NCI-H1436 (cell line): ENCODE data around the gene CPA2.
A peak's percentile ranks its signal among the peaks of the same experiment; 100 is the strongest.
"Not testable (repeated sequence)": the region's sequence is repeated elsewhere in the genome, so short reads cannot be mapped to it uniquely, and the experiment has no call there.

Experiments used
- DNase-seq: peaks from one replicate; lab custom pipeline; 2025; lab: John Stamatoyannopoulos, UW

The CPA2 gene

DNA sequence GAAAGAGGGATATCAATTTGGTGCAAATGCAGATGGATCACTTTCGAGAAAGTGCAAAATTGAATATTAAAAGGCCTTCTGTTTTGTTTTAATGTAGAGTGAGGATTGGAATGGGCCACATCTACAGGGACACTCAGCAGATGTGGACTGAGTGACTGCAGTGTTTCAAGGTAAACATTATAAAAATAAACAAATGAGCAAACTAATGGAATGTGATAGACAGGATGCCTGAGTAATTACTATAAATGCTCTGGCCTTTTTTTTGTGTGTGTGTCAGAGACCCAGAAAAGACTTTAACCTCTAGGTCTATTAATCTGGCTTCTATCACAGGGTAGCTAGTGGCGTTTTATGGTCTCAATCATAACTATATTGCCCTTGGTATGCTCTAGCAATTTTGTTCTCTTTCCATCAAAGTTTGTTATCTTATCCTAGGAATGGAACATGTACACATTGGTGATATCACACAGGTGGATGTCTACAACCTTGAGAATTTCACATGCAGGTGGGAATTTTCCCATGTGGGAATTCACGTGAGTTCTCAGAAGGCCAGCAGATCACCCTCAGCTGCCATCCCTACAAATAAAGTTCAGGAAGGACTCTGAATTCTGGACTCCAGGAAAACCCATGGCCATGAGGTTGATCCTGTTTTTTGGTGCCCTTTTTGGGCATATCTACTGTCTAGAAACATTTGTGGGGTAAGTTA, at the start of gene CPA2:
CPA2 (plus strand) TSS at position 606 of the 703 bp plus-strand sequence; CDS start at position 625, 19 bp downstream.
- no peak for DNase-seq

DNA sequence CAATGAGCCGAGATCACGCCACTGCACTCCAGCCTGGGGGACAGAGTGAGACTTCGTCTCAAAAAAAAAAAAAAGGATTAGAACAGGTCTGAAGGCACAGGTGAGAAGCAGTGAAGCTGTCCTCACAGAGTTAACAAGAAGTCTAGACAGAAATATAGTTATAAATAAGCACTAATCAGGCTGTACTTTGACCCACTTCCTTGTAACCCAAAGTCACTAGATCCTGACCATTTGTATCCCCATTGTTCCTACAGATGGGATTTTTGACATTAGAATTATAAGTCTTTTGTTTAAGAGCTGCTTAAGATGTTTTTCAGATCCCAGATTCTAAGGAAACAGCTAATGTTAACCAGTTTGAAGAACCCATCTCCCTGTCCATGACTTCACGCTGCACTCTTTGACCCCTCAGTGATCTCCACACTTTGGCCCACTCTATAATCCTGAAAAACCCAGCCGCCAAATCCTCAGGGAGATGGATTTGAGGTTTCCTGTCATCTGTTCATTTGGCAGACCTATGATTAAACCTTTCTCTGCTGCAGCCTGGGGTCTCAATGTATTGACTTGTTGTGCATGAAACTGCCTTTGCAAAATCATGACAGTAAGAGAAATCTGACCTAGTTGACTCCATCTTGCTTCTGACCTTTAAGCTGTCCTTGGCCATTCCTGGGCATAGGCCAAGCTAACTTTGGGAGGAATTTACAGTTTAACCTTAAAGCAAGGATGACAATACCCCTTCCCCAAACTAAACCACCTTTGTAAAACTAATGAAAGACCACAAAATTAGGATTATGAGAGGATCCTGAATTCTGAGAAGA, 47.6 kb upstream of the CPA2 start:
- DNase-seq = no peak

DNA sequence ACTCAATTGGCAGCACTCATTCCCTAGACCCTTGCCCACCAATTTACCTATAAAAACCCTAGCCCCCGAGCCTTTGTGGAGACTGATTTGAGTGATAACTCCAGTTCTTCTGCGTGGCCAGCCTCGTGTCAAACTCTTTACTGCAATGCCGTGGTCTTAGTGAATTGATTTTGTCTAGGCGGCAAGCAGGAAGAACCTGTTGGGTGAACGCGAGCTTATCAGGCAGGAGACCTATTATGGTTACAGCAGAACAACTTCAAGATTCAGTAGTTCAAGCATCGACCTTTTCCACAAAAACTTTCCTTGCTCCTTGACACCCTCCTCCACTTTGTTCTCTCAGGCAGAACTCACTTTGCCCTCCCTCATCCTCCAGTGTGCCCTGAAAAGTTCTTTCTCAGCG, 46.8 kb upstream of the CPA2 start:
- no peak for DNase-seq

DNA sequence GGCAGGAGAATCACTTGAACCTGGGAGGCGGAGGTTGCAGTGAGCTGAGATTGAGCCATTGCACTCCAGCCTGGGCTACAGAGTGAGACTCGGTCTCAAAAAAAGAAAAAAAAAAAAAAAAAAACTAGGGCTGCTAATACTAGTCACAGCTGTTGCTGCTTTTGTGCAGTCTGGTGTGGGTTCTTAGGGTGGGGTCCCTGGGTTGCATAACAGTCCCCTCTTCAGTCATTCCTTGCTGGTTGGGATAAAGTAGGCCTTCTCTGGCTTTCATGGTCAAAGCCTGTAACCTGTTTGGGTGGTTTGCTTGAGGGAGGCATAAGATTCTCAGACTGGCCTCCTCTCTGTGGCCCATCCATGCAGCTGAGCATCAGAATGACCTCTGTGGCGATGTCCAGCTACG, 44.9 kb upstream of the CPA2 start:
- DNase-seq = no peak

DNA sequence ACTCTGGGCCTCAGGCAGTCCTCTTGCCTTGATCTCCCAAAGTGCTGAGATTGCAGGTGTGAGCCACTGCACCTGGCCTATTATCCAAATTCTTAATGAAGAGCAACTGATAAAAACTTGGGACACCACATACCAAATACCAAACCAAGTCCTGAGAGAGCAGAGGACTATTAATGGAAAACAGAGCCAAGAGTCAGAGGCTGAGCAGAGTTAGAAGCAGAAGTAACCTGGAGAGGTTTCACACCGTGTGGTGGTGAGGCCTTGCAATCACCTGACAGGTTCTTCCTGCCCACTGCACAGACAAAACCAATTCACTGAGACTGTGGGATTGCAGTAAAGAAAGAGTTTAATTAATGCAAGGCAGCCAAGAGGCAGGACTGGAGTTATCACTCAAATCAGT, 43.0 kb upstream of the CPA2 start:
- DNase-seq = no peak

- no peak for DNase-seq
These were observed 42.5 kb upstream of the CPA2 start for GRCh38 chr7:130224210-130224609.

- DNase-seq = not testable (repeated sequence)
These were observed 41.7 kb upstream of the CPA2 start for GRCh38 chr7:130224923-130225322.

DNA sequence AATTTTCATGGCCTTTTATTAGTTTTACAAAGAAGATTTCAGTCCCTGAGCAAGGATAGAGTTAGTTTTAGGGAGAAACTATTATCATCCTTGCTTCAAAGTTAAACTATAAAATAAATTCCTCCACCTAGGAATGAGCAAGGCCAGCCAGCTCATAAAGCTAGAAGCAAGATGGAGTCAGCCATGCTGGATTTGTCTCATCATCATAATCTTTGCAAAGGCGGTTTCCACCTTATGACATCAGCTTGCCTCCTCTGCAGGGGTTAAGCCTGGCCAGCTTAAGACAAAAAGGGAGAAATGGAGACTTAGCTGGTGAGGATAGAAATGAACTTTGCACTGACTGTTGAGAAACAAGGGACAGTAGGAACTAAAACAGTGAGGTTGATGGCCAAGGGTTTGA, 40.3 kb upstream of the CPA2 start:
- no peak for DNase-seq

DNA sequence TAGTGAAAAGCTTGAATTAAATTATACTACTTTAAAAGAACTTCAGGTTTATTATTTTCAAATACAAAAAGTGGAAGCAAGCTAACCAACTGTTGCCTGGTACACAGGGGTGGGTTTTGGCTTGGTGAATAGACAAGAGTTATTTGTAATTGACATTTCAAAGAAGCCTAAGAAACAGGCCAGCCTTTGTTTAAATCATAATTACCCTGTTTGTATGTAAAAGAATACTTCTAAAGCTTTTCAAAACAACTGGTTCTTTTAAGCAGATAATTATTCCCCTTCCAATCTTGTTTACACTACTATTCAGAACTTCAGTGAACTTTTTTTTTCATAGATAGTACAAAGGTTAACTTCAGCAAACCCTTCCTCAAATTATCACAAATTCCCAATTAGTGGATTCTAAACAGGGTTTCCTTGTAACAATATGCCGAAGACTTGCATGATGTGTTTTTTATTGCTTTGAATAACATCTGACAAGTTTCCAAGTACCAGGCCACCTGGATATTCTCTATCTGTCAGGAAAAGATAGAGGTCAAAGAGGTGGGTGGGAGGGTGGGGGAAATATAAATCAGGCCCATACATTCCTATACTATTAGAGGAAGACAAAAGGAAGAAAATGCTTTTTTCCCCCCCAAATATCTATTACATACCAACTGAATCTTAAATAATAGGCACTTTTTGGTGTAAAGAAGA, 38.6 kb upstream of the CPA2 start:
- no peak for DNase-seq

- DNase-seq = no peak
These were observed 37.7 kb upstream of the CPA2 start for GRCh38 chr7:130228840-130229502.

DNA sequence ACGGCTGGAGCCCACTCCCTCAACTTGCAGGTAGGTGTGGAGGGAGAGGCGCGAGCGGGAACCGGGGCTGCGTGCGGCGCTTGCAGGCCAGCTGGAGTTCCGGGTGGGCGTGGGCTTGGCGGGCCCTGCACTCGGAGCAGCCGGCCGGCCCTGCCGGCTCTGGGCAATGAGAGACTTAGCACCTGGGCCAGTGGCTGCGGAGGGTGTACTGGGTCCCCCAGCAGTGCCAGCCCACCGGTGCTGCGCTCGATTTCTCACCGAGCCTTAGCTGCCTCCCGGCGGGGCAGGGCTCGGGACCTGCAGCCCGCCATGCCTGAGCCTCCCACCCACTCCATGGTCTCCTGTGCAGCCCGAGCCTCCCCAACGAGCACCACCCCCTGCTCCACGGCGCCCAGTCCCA, 36.7 kb upstream of the CPA2 start:
- DNase-seq = not testable (repeated sequence)

DNA sequence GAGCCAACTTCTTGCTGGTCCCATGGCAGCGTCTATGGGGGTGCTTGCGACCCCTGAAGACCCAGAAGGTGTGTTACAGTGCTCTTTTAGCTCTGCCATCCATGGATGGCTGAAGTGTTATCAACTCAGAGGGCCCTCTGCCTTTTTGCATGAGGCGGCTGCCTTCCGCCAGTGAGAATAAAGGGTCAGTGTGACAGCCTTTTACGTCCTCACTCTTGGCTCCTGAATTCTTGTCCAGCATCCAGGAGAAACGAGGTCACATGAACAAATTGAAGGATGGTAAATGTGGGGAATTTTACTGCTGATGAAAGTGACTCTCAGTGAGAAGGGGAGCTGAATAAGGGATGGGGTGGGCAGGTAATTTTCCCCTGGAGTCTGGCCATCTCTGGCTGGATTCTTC, 34.9 kb upstream of the CPA2 start:
- no peak for DNase-seq

DNA sequence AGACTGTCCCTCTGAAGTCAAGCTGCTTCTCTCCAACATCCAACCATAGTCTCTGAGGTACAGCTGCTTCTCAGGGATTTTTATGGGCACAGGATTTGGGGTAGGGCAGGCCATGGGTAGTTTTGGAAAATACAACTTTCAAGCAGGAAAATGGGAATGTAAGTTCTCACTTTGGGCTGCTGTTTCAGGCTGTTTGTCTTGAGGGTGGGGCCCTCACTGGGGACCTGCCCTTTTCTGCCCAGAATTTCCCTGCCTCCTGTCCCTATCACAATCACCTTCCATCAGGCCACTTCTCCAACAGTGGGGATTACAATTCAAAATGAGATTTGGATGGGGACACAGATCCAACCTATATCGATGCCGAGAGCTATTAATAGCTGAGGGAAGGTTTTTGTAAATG, 34.5 kb upstream of the CPA2 start:
- DNase-seq = no peak

DNA sequence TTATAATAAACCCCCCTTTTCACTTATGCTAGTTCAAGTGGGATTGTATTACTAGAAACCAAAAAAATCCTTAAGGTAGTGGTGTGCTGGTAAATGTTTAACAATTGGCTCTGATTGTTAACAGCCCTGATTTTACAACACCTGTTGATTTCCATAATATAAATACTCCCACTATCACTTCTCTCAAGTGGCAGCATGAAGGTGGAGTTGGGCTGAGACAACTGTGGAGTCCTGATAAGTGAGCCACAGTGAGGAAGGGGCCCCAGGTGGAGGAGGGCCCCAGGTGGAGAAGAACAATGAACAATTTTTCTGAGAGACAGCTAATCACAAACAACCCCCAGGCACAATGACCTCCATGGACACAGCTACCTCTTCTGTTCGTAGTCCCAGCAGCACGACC, 32.6 kb upstream of the CPA2 start:
- DNase-seq = no peak

GRCh38 chr7:130236361-130236760, 30.3 kb upstream of the CPA2 start:
- DNase-seq = not testable (repeated sequence)

DNA sequence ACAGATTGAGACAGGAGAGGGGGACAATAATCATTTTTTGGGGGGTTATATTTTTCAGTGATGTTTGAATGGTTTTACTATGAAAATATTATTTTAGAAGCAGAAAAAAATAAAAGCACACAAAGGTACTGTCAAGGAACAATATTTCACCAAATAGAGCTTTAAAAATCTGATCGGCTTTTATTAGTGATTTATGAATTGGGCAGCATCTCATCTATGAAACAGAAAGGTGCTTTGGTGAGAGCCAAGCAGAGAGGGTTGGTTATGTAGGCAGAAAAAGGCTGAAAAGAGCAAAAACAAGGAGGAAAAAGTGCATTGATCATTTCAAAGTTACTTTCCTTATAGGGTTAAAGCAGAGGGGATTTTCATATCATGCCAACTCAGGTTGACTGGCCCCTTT, 26.4 kb upstream of the CPA2 start:
- no peak for DNase-seq

DNA sequence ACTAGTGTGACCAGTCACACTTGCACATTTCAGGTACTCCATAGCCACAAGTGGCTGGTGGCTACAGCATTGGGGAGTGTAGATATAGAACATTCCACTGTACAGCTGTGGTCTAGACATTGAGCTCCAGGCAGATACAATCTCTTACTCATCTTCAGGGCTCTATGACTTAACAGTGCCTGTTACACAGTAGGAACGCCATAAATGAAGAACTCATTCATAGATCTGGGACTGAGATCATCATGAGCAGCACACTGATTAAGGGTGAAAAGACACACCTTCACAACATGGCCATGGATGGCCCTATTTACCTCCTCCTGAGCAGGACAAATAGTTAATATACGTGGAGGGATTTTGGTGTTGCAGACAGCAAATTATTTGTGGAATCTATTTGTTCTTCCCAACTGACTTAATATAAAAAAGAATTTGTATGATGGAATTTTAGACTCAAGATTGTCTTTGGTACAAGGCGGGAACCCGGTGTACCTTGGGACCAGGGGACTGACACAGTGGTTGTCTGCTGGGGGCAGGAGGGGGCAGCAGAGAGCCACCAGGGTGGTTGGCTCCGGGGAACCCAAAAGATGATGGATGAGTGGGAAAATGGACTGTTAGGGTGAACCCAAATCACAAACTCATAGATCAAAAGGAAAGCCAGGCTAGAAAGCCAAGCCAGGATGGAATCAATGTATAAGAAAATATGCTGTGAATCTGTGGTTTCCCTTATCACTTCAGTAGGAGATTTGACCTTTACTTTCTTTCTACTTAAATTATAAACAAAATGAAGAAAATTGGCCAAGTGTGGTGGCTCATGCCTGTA, 24.3 kb upstream of the CPA2 start:
- peak; percentile 28 for DNase-seq

DNA sequence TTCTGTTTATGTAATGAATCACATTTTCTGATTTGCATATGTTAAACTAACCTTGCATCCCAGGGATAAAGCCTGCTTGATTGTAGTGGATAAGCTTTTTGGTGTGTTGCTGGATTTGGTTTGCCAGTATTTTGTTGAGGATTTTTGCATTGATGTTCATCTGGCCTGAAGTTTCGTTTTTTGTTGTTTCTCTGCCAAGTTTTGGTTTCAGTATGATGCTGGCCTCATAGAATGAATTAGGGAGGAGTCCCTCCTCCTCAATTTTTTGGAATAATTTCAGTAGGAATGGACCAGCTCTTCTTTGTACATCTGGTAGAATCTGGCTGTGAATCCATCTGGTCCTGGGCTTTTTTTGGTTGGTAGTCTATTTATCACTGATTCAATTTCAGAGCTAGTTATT, 23.2 kb upstream of the CPA2 start:
- DNase-seq = not testable (repeated sequence)

DNA sequence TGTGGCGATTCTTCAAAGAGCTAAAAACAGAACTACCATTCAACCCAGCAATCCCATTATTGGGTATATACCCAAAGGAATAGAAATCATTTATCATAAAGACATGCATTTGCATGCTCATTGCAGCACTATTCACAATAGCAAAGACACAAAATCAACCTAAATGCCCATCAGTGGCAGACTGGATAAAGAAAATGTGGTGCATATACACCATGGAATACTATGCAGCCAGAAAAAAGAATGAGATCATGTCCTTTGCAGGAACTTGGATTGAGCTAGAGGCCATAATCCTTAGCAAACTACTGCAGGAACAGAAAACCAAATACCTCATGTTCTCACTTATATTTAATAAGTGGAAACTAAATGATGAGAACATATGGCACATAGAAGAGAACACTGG, 20.2 kb upstream of the CPA2 start:
- not testable (repeated sequence) for DNase-seq

DNA sequence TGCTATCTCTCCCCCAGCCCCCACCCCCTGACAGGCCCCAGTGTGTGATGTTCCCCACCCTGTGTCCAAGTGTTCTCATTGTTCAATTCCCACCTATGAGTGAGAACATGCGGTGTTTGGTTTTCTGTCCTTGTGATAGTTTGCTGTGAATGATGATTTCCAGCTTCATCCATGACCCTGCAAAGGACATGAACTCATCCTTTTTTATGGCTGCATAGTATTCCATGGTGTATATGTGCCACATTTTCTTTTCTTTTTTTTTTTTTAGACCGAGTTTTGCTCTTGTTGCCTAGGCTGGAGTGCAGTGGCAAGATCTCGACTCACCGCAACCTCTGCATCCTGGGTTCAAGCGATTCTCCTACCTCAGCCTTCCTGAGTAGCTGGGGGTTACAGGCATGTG, 17.8 kb upstream of the CPA2 start:
- DNase-seq = not testable (repeated sequence)

DNA sequence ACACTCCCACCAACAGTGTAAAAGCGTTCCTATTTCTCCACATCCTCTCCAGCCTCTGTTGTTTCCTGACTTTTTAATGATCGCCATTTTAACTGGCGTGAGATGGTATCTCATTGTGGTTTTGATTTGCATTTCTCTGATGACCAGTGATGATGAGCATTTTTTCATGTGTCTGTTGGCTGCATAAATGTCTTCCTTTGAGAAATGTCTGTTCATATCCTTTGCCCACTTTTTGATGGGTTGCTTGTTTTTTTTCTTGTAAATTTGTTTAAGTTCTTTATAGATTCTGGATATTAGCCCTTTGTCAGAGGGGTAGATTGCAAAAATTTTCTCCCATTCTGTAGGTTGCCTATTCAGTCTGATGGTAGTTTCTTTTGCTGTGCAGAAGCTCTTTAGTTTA, 17.0 kb upstream of the CPA2 start:
- not testable (repeated sequence) for DNase-seq

GRCh38 chr7:130254555-130254954, 12.1 kb upstream of the CPA2 start:
- no peak for DNase-seq
